Activated naive CD8-positive, alpha-beta T cell (primary cell): ENCODE measurements around the gene ATP7B.

Experiments used
- H3K27ac Mint-ChIP-seq: one replicate; pipeline ENCODE4 v1.8.0; 2021; ENCODE audit warnings: mixed read lengths
- H3K27me3 Mint-ChIP-seq: one replicate; pipeline ENCODE4 v1.8.0; 2021; ENCODE audit warnings: mixed read lengths
- H3K36me3 Mint-ChIP-seq: one replicate; pipeline ENCODE4 v1.8.0; 2021; ENCODE audit warnings: mixed read lengths
- H3K4me1 Mint-ChIP-seq: one replicate; pipeline ENCODE4 v1.8.0; 2021; ENCODE audit warnings: low read depth, mixed read lengths
- H3K4me3 Mint-ChIP-seq: one replicate; pipeline ENCODE4 v1.8.0; 2021; ENCODE audit warnings: mild to moderate bottlenecking, mixed read lengths
- H3K9me3 Mint-ChIP-seq: one replicate; pipeline ENCODE4 v1.8.0; 2021; ENCODE audit warnings: low read depth, mixed read lengths

Gene ATP7B

DNA sequence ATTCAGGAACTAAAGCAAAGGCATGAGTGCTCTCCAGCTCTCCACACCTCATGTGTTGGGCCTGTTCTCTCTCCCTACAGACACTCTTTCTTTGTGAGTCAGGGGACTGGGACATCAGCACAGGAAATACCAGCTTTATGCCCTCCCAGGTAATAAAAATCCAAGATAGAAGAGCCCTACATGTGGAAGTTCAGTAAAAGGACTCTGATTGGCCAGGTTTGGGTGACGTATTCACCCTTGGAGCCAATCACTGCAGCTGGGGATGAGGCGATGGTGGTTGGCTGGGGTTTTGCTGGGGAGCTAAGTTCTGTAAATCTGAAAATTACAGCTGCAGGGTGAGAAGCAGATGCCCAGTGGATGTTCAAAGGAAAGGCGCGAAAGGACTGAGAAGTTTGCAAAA is 117.0 kb downstream of the ATP7B start:
- no peak overlapping the region for H3K27ac Mint-ChIP-seq
- no peaks in the 10 kb centered on the region for H3K36me3 Mint-ChIP-seq
- no peak overlapping the region for H3K4me3 Mint-ChIP-seq
- no peaks in the 10 kb centered on the region for H3K9me3 Mint-ChIP-seq
- H3K27me3 Mint-ChIP-seq, result peaks cover 13% of the 10 kb centered on the region
- H3K4me1 Mint-ChIP-seq, result no peaks in the 10 kb centered on the region

DNA sequence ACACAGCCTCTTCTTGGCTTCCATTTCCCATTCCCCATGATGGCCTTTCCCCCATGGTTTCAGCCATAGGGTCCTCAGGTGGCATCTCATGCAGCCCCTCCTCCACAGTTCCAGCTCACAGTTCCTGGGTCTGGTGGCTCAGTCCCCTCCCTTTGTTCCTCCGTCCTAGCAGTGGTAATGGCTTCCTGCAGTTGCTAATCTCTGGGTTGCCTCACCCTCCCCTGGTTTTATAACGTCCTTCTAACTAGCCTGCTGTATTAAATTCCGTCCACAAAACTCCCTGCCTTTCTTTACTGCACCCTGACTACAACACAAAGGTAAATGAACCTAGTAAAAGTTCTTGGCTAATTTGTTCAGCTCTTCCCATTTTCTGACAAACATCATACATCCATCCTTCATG is 118.6 kb downstream of the ATP7B start:
- Mint-ChIP-seq H3K27me3 (peaks cover 13% of the 10 kb centered on the region), H3K4me1 (no peaks in the 10 kb centered on the region), H3K36me3 (no peaks in the 10 kb centered on the region), H3K4me3 (no peak overlapping the region), H3K9me3 (no peaks in the 10 kb centered on the region), H3K27ac (no peak overlapping the region)

DNA sequence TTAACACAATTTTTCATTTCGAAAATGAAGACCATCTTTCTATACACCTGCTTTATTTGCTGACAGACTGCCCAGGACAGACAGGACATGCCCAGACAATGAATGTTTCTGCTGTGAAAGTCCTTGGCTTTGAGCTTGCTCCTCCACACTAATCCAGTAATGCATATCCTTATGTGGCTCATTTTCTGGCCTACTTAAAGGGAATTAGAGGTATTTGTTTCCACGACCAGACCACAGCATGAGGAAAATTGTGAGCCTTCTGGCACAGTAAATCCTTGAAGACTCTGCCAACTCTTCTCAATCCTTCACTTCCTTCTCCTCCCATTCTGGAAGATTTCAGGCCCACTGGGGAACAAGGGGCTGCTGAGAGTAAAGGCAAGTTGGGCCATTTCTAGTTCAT is 123.8 kb downstream of the ATP7B start:
- H3K27me3 Mint-ChIP-seq, result peaks cover 4% of the 10 kb centered on the region
- H3K4me1 Mint-ChIP-seq, result no peaks in the 10 kb centered on the region
- no peaks in the 10 kb centered on the region for H3K36me3 Mint-ChIP-seq
- no peak overlapping the region for H3K4me3 Mint-ChIP-seq
- H3K27ac Mint-ChIP-seq, result no peak overlapping the region
- H3K9me3 Mint-ChIP-seq, result no peaks in the 10 kb centered on the region

DNA sequence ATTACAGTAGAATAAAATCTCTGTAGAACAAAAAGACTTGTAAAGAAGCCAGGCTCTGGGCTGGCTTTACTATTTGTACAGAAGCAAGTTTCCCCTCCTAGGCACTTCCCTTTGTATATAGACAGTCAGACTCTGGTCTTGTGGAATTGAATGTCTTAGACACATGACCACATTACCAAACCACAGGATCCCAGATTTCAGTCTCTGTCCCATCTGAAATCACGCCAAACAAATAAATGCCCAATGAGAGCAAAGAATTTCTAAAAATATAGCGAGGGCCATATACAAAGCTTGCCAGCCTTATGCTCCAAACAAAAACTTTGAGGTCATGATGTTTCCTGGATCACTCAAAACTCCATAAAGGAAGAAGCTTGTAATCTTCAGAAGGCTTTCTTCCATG is 125.6 kb downstream of the ATP7B start:
- no peaks in the 10 kb centered on the region for H3K4me1 Mint-ChIP-seq
- peaks cover 4% of the 10 kb centered on the region for H3K9me3 Mint-ChIP-seq
- no peak overlapping the region for H3K4me3 Mint-ChIP-seq
- peaks cover 2% of the 10 kb centered on the region for H3K36me3 Mint-ChIP-seq
- H3K27me3 Mint-ChIP-seq, result no peaks in the 10 kb centered on the region
- no peak overlapping the region for H3K27ac Mint-ChIP-seq

DNA sequence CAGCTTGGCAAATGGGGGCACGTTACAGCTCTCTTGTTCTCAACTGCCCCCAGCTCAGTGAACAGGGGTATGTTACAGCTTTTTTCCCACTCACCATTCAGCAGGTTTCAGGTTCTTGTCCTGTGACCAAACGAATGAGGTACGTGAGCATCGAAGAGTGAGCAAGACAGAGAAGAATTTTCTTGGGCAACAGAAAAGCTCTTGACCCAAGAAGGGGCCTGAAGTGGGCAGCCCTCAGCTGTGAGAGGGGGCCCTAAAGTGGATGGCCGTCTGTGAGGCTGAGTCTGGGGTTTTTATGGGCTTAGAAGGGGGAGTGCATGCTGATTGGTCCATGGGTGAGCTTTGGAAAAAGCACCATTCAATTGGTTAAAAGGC is 128.0 kb downstream of the ATP7B start:
- H3K27me3 Mint-ChIP-seq, result peaks cover 1% of the 10 kb centered on the region
- H3K9me3 Mint-ChIP-seq, result peaks cover 4% of the 10 kb centered on the region
- H3K27ac Mint-ChIP-seq, result no peak overlapping the region
- peaks cover 2% of the 10 kb centered on the region for H3K36me3 Mint-ChIP-seq
- no peak overlapping the region for H3K4me3 Mint-ChIP-seq
- no peaks in the 10 kb centered on the region for H3K4me1 Mint-ChIP-seq
